H9 (cell line): Measurements from ENCODE around the gene NFKBIA. TPM values are rescaled to one million over a fixed set of nuclear protein-coding genes. Genes with fewer than 3 reads are reported as not detected.

ENCODE experiments used
- DNase-seq: peaks from one replicate; pipeline ENCODE4 v3.0.0-alpha.2; 2017
- H2AFZ ChIP-seq: one replicate; pipeline ENCODE4 v1.6.1; 2013; ENCODE audit warnings: mild to moderate bottlenecking, low read length, control low read depth, moderate library complexity
- H2AK5ac ChIP-seq: 2 replicates; pipeline ENCODE4 v1.6.1; 2013; ENCODE audit warnings: low read length, control low read depth, mixed read lengths; ENCODE audit not compliant: insufficient read length
- H2BK120ac ChIP-seq: one replicate; pipeline ENCODE4 v1.6.1; 2013; ENCODE audit warnings: low read depth, mild to moderate bottlenecking, low read length, control low read depth, inconsistent platforms; ENCODE audit not compliant: poor library complexity, severe bottlenecking
- H2BK12ac ChIP-seq: 2 replicates; pipeline ENCODE4 v1.6.1; 2013; ENCODE audit warnings: low read length, control low read depth, mixed read lengths, low read depth; ENCODE audit not compliant: insufficient read length
- H2BK15ac ChIP-seq: 2 replicates; pipeline ENCODE4 v1.6.1; 2013; ENCODE audit warnings: low read depth, low read length, control low read depth
- H2BK20ac ChIP-seq: one replicate; pipeline ENCODE4 v1.6.1; 2013; ENCODE audit warnings: low read depth, mild to moderate bottlenecking, low read length, control low read depth, inconsistent platforms; ENCODE audit not compliant: poor library complexity, severe bottlenecking
- H2BK5ac ChIP-seq: 2 replicates; pipeline ENCODE4 v1.6.1; 2013; ENCODE audit warnings: low read length, control low read depth, mixed read lengths; ENCODE audit not compliant: insufficient read length
- H3K14ac ChIP-seq: 2 replicates; pipeline ENCODE4 v1.6.1; 2013; ENCODE audit warnings: low read length, control low read depth; ENCODE audit not compliant: insufficient read depth
- H3K18ac ChIP-seq: 2 replicates; pipeline ENCODE4 v1.6.1; 2013; ENCODE audit warnings: low read depth, mild to moderate bottlenecking, mixed read lengths, low read length, control low read depth; ENCODE audit not compliant: insufficient read length
- H3K23ac ChIP-seq: 2 replicates; pipeline ENCODE4 v1.6.1; 2013; ENCODE audit warnings: low read length, control low read depth, mixed read lengths, low read depth; ENCODE audit not compliant: insufficient read length
- H3K23me2 ChIP-seq: 2 replicates; pipeline ENCODE4 v1.6.1; 2013; ENCODE audit warnings: low read depth, mild to moderate bottlenecking, mixed read lengths, low read length, control low read depth; ENCODE audit not compliant: insufficient read length, poor library complexity, severe bottlenecking
- H3K27ac ChIP-seq: 2 replicates; pipeline ENCODE4 v1.5.1; 2013; ENCODE audit warnings: low read length, control low read depth, mixed read lengths, low read depth; ENCODE audit not compliant: insufficient read length
- H3K27me3 ChIP-seq: 2 replicates; pipeline ENCODE4 v1.6.1; 2013; ENCODE audit warnings: low read length, control low read depth, inconsistent platforms; ENCODE audit not compliant: insufficient read depth
- H3K4ac ChIP-seq: 2 replicates; pipeline ENCODE4 v1.6.1; 2013; ENCODE audit warnings: low read depth, mild to moderate bottlenecking, control low read depth, inconsistent platforms, low read length, moderate library complexity
- H3K4me1 ChIP-seq: 2 replicates; pipeline ENCODE4 v1.6.1; 2013; ENCODE audit warnings: low read length, control low read depth, inconsistent platforms; ENCODE audit not compliant: insufficient read depth
- H3K4me2 ChIP-seq: 2 replicates; pipeline ENCODE4 v1.6.1; 2013; ENCODE audit warnings: low read length, control low read depth, mixed read lengths; ENCODE audit not compliant: insufficient read length, insufficient read depth
- H3K56ac ChIP-seq: 2 replicates; pipeline ENCODE4 v1.6.1; 2013; ENCODE audit warnings: low read depth, mild to moderate bottlenecking, mixed read lengths, low read length, control low read depth; ENCODE audit not compliant: insufficient read length
- H3K79me1 ChIP-seq: 2 replicates; pipeline ENCODE4 v1.6.1; 2013; ENCODE audit warnings: low read depth, mild to moderate bottlenecking, moderate library complexity, low read length, control low read depth, inconsistent platforms; ENCODE audit not compliant: insufficient read depth, poor library complexity, severe bottlenecking
- H3K79me2 ChIP-seq: 2 replicates; pipeline ENCODE4 v1.6.1; 2013; ENCODE audit warnings: low read length, control low read depth, inconsistent platforms; ENCODE audit not compliant: insufficient read depth
- H3K9ac ChIP-seq: 2 replicates; pipeline ENCODE4 v1.6.1; 2013; ENCODE audit warnings: low read length, control low read depth, mixed read lengths; ENCODE audit not compliant: insufficient read length; ENCODE audit errors: extremely low read depth
- H3K9me3 ChIP-seq: one replicate; pipeline ENCODE4 v1.6.1; 2013; ENCODE audit warnings: low read depth, low read length, inconsistent platforms; ENCODE audit not compliant: control insufficient read depth
- H3T11ph ChIP-seq: one replicate; pipeline ENCODE4 v1.6.1; 2013; ENCODE audit warnings: mild to moderate bottlenecking, low read length, control low read depth, inconsistent platforms
- H4K20me1 ChIP-seq: one replicate; pipeline ENCODE4 v1.6.1; 2013; ENCODE audit not compliant: control insufficient read depth, insufficient read length, insufficient read depth
- H4K5ac ChIP-seq: 2 replicates; pipeline ENCODE4 v1.6.1; 2013; ENCODE audit warnings: low read depth, mild to moderate bottlenecking, mixed read lengths, low read length, control low read depth; ENCODE audit not compliant: insufficient read length
- H4K8ac ChIP-seq: replicated peaks from 2 replicates; pipeline ENCODE4 v1.6.1; 2013; ENCODE audit warnings: low read length, control low read depth, mixed read lengths, low read depth; ENCODE audit not compliant: insufficient read length
- H4K91ac ChIP-seq: 2 replicates; pipeline ENCODE4 v1.6.1; 2013; ENCODE audit warnings: low read depth, mild to moderate bottlenecking, moderate library complexity, mixed read lengths, low read length, control low read depth; ENCODE audit not compliant: insufficient read length
- H3K27ac Mint-ChIP-seq, 3 experiments: 2 replicates in 2 of 3; 3 replicates in 1 of 3; pipeline ENCODE4 v1.8.0; 2020 to 2021; ENCODE audit warnings: mixed read lengths in 3 of 3, mild to moderate bottlenecking in 1 of 3, moderate library complexity in 1 of 3
- H3K27me3 Mint-ChIP-seq: 2 replicates; pipeline ENCODE4 v1.8.0; 2021; ENCODE audit warnings: low read depth, mild to moderate bottlenecking, moderate library complexity, mixed read lengths
- H3K36me3 Mint-ChIP-seq, 3 experiments: 2 replicates in 2 of 3; 3 replicates in 1 of 3; pipeline ENCODE4 v1.8.0; 2020 to 2021; ENCODE audit warnings: low read depth in 3 of 3, mixed read lengths in 3 of 3; ENCODE audit not compliant: insufficient read depth in 1 of 3
- H3K4me1 Mint-ChIP-seq, 2 experiments: 2 replicates each; pipeline ENCODE4 v1.8.0; 2020; ENCODE audit warnings: mixed read lengths in 2 of 2
- H3K4me3 Mint-ChIP-seq, 2 experiments: 2 replicates in 1 of 2; 3 replicates in 1 of 2; pipeline ENCODE4 v1.8.0; 2020 to 2021; ENCODE audit warnings: mild to moderate bottlenecking in 2 of 2, mixed read lengths in 2 of 2, moderate library complexity in 1 of 2
- H3K9me3 Mint-ChIP-seq, 2 experiments: 2 replicates in 1 of 2; 3 replicates in 1 of 2; pipeline ENCODE4 v1.8.0; 2020; ENCODE audit warnings: mild to moderate bottlenecking in 2 of 2, mixed read lengths in 2 of 2, moderate library complexity in 1 of 2
- CTCF ChIP-seq: fragments of 200-600 bp; sonication (generic); conservative IDR thresholded peaks from 3 replicates; pipeline ENCODE4 v1.8.0; 2021; ENCODE audit warnings: antibody characterized with exemption, mild to moderate bottlenecking
- WGBS: extraction: QIAGEN DNeasy Blood & Tissue Kit; methylation state at CpG from one replicate; pipeline ENCODE4 v1.1.7; 2013; ENCODE audit warnings: missing lambda C conversion rate, low lambda C conversion rate, mixed read lengths; ENCODE audit not compliant: insufficient read length; ENCODE audit errors: extremely low coverage; 5-methylcytosine and 5-hydroxymethylcytosine counted together
- total RNA-seq: library from RNA; stranded (reverse); gene quantifications from 2 replicates; pipeline ENCODE4 v1.2.1, GENCODE V29; 2021

NFKBIA gene
- total RNA-seq, 1 experiment from 2014 or later: 38.4 TPM

GRCh38 chr14:35351897-35352273 lies 52.7 kb downstream of the NFKBIA start:
- no peaks in the 10 kb centered on the region for H3K9me3 ChIP-seq
- peak overlapping the region; percentile 37 for H3T11ph ChIP-seq
- no CpG with 5 or more reads among the region's 4 CpGs for WGBS
- no peaks in the 10 kb centered on the region for H4K20me1 ChIP-seq
- peaks cover 33 to 34% of the 10 kb centered on the region in 2 experiments for H3K4me1 Mint-ChIP-seq
- H3K56ac ChIP-seq: no peak overlapping the region
- H4K91ac ChIP-seq: no peak overlapping the region
- no peak overlapping the region for H3K4me2 ChIP-seq
- H3K4me1 ChIP-seq: peaks cover 4% of the 10 kb centered on the region; the same call in 1 of the 2 replicates
- 0 out of 2 replicates have a peak overlapping the region, but pooled peaks have one; percentile 31 for H3K14ac ChIP-seq
- no peak overlapping the region for H2BK120ac ChIP-seq
- H3K36me3 Mint-ChIP-seq: no peaks in the 10 kb centered on the region
- no peaks in the 10 kb centered on the region for H3K23me2 ChIP-seq
- no peak overlapping the region for H3K27ac ChIP-seq
- no peak overlapping the region for H4K8ac ChIP-seq
- no peak overlapping the region for H3K23ac ChIP-seq
- no peak overlapping the region for H4K5ac ChIP-seq
- H2BK5ac ChIP-seq: no peak overlapping the region
- no peaks in the 10 kb centered on the region; a peak in 1 of 5 replicates for H3K9me3 Mint-ChIP-seq
- H2AFZ ChIP-seq: peak overlapping the region; percentile 26
- H3K18ac ChIP-seq: peak overlapping the region; percentile 31
- no peak overlapping the region for H2BK12ac ChIP-seq
- peak overlapping the region in 2 of 3 experiments; percentile 1 to 19; a peak in 2 of 7 replicates for H3K27ac Mint-ChIP-seq
- H3K79me2 ChIP-seq: no peaks in the 10 kb centered on the region
- no peaks in the 10 kb centered on the region for H3K79me1 ChIP-seq
- DNase-seq: no peak
- no peak overlapping the region for H3K4ac ChIP-seq
- no peak overlapping the region for H2BK15ac ChIP-seq
- no peaks in the 10 kb centered on the region for H3K27me3 ChIP-seq
- H3K9ac ChIP-seq: no peak overlapping the region
- no peak overlapping the region for H2AK5ac ChIP-seq
- peak overlapping the region in 1 of 2 experiments; percentile 0; a peak in 1 of 5 replicates for H3K4me3 Mint-ChIP-seq
- TF ChIP-seq CTCF: no peak
- H2BK20ac ChIP-seq: no peak overlapping the region
- H3K27me3 Mint-ChIP-seq: no peaks in the 10 kb centered on the region; the same call in 1 of the 2 replicates

Other genes starting within 250 kb of the NFKBIA start
- 251 and 255 TPM in 2 replicates for gene PSMA6, start 112.4 kb downstream of the NFKBIA start, total RNA-seq
- not detected in 2 replicates for gene INSM2, start 129.4 kb upstream of the NFKBIA start, total RNA-seq